GM13977 (cell line): ENCODE results near the gene JMJD6.

Source experiments
- DNase-seq: peaks from one replicate; pipeline ENCODE4 v3.0.0; 2012; ENCODE audit warnings: low spot score
- CTCF ChIP-seq: IDR thresholded peaks from 2 replicates; pipeline ENCODE4 v1.5.1; 2012; ENCODE audit warnings: mild to moderate bottlenecking, control low read depth; ENCODE audit not compliant: insufficient read depth; ENCODE audit errors: extremely low read depth, missing control alignments
- in situ Hi-C: fragments of 300-500 bp; cut with MboI; formaldehyde crosslinking; loops from one replicate; pipeline ENCODE4 v1.12.0; 2022; ENCODE audit warnings: low sequenced_read_pairs, low pct_unique_long_range_greater_than_20kb, mixed read lengths, inconsistent platforms; ENCODE audit not compliant: unreplicated experiment

The JMJD6 gene

GRCh38 chr17:76726231-76726775, at the start of gene JMJD6:
TSS of gene JMJD6 (minus strand) at chr17:76726606. CDS start at chr17:76726475, 131 bp downstream.
- no peak for TF ChIP-seq CTCF
- DNase-seq, result peak; percentile 96
- in situ Hi-C loops, result no loop called here

DNA sequence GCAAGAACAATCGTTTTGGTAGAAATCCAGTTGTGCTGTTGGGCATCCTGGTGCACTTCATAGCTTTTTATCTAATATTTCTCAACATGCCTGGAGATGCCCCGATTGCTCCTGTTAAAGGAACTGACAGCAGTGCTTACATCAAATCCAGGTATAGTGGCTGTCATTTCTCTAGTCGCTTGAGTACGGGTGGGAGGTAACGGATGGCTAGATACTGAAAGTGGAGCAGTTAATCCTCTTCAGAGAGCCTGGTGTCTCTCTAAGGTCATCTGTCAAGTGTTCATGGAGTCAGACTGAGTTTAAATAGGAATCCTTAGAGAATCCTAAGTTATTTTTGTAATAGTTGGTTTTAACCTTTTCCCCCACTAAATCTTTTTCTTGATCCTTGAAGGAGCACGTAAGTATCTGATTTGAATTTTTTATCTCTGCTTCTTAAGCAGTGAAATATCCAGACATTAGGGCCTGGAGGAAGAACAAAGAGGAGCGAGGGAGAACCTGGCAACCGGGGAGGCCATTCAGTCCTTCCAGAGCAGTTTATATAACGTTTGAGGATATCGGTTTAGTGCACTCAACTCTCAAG, 48.7 kb upstream of the JMJD6 start:
- no peak for DNase-seq
- in situ Hi-C loops, result no loop called here
- no peak for TF ChIP-seq CTCF

DNA sequence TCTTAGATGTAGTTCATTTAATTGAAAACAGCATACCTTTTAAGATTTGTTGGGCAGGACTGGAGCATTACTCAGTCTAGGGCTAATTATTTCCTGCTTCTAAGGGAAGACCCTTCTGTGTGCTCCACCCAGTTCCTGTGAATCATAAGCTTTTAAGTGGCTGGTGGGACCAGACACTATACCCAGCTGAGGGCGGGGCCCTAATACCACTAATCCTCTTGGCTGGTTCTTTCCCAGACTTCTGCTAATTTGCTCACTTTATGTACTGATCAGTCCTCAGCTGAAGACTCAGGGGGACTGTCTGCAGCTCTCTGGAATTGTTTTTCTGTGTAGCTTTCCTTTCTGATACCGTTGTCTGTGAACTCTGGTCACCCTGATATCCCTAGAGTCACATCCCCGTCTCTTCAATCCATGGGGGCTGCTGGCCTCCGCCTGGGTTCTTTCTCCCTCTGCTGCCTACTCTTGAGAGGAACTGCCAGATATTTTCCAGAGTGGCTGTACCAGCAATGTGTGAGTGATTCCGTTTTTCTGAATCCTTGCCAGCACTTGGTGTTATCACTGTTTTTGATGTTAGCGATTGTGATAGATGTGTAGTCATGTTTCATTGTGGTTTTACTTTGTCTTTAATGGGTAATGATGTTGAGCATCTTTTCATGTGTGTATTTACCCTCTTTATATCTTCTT, 46.6 kb upstream of the JMJD6 start:
- no peak for DNase-seq
- no peak for TF ChIP-seq CTCF
- in situ Hi-C loops, result no loop called here

DNA sequence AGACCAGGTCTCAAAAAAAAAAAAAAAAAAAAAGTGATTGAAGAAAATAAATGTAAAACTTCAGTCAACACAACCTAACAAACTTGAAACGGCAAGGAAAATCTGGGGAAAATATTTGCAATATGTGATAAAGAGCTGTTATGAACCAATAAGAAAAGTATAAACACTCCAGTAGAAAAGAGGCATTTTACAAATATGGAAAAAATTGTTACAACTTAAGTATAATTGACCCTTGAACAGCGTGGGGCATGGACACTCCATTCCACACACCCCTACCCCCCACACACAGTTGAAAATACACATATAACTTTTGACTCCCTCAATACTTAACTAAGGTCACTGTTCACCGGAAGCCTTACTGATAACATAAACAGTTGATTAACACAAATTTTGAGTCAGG, 32.2 kb upstream of the JMJD6 start:
- DNase-seq, result no peak
- TF ChIP-seq CTCF, result no peak
- in situ Hi-C loops, result no loop called here

DNA sequence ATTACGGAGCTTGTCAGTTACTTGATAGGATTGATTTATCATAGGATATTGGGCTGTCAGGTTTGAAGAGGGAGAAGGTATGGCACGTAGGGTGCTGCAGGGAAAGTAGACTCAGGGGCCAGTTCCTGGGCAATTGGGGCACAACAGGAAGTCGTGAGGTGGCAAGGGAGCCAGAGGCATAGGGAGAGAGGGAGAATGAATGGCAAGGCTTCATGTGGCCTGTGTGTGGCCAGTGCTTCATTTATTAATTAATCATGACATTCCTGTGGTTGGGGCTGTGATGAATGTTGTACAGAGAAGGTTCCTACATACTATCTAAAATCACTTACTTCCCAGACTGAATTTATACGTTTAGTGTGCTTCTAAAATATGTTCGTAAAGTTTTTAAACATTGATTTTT, 30.9 kb upstream of the JMJD6 start:
- no peak for DNase-seq
- no peak for TF ChIP-seq CTCF
- in situ Hi-C loops, result no loop called here

- in situ Hi-C loops, result no loop called here
- no peak for DNase-seq
- no peak for TF ChIP-seq CTCF
Observed at GRCh38 chr17:76755285-76755684, 28.9 kb upstream of the JMJD6 start.
